Lower lobe of right lung (tissue), 2 donors: ENCODE data around the gene SLC14A1. TPM values are rescaled to one million over a fixed set of nuclear protein-coding genes. Genes with fewer than 3 reads are reported as not detected.

ENCODE experiments used
- ATAC-seq, 2 donors: fragments of 200-7000 bp; cut with Tn5 transposase; one replicate each; pipeline ENCODE4 v1.9.1; 2020 to 2022; ENCODE audit warnings: mild to moderate bottlenecking in 2 of 2, moderate library complexity in 2 of 2
- DNase-seq: peaks from one replicate; pipeline ENCODE4 v3.0.0-alpha.2; 2020
- H3K27ac ChIP-seq: fragments of 200-600 bp; one replicate; pipeline ENCODE4 v1.8.0; 2022
- H3K27me3 ChIP-seq: fragments of 200-600 bp; one replicate; pipeline ENCODE4 v1.8.0; 2022; ENCODE audit warnings: low read depth
- H3K36me3 ChIP-seq: fragments of 200-600 bp; one replicate; pipeline ENCODE4 v1.8.0; 2022; ENCODE audit warnings: mild to moderate bottlenecking
- H3K4me1 ChIP-seq: fragments of 200-600 bp; one replicate; pipeline ENCODE4 v1.8.0; 2022
- H3K4me3 ChIP-seq: fragments of 200-600 bp; one replicate; pipeline ENCODE4 v1.8.0; 2022; ENCODE audit warnings: mild to moderate bottlenecking
- H3K9me3 ChIP-seq: fragments of 200-600 bp; one replicate; pipeline ENCODE4 v1.8.0; 2022
- intact Hi-C: fragments of 100-400 bp; cut with DNase I; formaldehyde crosslinking; loops from one replicate; pipeline ENCODE4 v1.11.0; 2022
- total RNA-seq: library from RNA; stranded (reverse); fragmentation: NEBNext Ultra II Directional; extraction: Animal tissue kit (Norgen Biotek cat#: 25700); gene quantifications from one replicate; pipeline ENCODE4 v1.2.1, GENCODE V29; 2021
- TF ChIP-seq, protein P1 (sequence below): fragments of 200-600 bp; IDR thresholded peaks from one replicate; pipeline ENCODE4 v1.8.0; 2022; ENCODE audit warnings: antibody characterized with exemption, mild to moderate bottlenecking
- donor health status: DM: no; HTN: yes; CAD: no; lungs with severe emphysema.

The SLC14A1 gene
- total RNA-seq, 1 donor from 2014 or later = 21.8 TPM

DNA sequence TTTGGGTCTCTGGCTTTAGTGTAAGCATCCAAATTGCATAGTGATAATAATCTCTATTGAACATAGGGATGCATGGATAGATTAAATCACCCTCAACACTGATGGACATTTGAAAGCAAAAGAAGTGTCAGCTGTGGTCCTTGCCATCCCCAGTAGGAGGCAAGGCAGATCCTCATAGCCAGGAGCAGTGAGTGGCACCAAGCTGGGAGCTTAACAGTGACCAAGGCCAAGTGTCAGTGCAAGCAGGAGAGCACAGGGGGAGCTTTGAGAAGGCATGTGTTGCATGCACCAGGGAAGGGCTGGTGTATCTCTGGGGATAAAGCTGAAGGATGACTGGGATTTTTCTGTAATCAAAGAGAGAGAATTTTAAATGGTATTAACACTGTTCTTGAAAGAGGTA is 14.7 kb downstream of the SLC14A1 start:
- Histone ChIP-seq H3K4me3 (no peak overlapping the region), H3K4me1 (no peaks in the 10 kb centered on the region), H3K27ac (no peak overlapping the region), H3K36me3 (no peaks in the 10 kb centered on the region), H3K9me3 (no peaks in the 10 kb centered on the region), H3K27me3 (no peaks in the 10 kb centered on the region)
- ATAC-seq = no peak
- TF ChIP-seq, protein P1, sequence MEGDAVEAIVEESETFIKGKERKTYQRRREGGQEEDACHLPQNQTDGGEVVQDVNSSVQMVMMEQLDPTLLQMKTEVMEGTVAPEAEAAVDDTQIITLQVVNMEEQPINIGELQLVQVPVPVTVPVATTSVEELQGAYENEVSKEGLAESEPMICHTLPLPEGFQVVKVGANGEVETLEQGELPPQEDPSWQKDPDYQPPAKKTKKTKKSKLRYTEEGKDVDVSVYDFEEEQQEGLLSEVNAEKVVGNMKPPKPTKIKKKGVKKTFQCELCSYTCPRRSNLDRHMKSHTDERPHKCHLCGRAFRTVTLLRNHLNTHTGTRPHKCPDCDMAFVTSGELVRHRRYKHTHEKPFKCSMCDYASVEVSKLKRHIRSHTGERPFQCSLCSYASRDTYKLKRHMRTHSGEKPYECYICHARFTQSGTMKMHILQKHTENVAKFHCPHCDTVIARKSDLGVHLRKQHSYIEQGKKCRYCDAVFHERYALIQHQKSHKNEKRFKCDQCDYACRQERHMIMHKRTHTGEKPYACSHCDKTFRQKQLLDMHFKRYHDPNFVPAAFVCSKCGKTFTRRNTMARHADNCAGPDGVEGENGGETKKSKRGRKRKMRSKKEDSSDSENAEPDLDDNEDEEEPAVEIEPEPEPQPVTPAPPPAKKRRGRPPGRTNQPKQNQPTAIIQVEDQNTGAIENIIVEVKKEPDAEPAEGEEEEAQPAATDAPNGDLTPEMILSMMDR = no peak
- intact Hi-C loops = no loop called here
- no peak for DNase-seq

DNA sequence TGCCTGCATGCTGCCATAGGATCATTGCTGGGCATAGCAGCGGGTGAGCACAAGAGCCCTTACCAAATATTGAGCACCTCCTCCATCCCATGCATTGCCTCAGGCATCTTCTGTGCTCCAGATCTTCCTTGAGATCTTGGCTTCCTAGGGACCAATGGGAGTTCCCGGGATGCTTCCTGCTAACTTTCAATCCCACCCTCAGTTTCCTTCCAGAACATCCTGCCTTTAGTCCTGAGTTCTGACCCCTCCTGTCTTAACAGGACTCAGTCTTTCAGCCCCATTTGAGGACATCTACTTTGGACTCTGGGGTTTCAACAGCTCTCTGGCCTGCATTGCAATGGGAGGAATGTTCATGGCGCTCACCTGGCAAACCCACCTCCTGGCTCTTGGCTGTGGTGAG is 15.3 kb downstream of the SLC14A1 start:
- Histone ChIP-seq H3K4me3 (peak overlapping the region; percentile 40), H3K4me1 (no peaks in the 10 kb centered on the region), H3K9me3 (no peaks in the 10 kb centered on the region), H3K27me3 (no peaks in the 10 kb centered on the region), H3K36me3 (no peaks in the 10 kb centered on the region), H3K27ac (peak overlapping the region; percentile 41)
- ATAC-seq = no peak
- intact Hi-C loops = no loop called here
- TF ChIP-seq, protein P1 = no peak
- no peak for DNase-seq

DNA sequence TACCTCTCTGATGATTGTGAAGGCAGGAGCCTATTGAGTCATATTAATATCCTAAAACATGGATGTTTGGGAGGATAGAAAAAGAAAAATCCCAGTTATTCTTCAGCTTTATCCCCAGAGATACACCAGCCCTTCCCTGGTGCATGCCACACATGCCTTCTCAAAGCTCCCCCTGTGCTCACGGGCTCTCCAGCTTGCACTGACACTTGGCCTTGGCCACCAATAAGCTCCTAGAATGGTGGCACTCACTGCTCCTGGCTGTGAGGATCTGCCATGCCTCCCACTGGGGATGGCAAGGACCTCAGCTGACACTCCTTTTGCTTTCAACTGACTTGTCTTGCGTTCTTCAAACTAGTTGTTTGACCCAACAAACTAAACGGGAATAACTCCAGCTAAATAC is 15.9 kb downstream of the SLC14A1 start:
- Histone ChIP-seq H3K4me1 (no peaks in the 10 kb centered on the region), H3K27ac (peak overlapping the region; percentile 41), H3K9me3 (no peaks in the 10 kb centered on the region), H3K36me3 (no peaks in the 10 kb centered on the region), H3K27me3 (no peaks in the 10 kb centered on the region), H3K4me3 (peak overlapping the region; percentile 40)
- no peak for ATAC-seq
- TF ChIP-seq, protein P1 = no peak
- intact Hi-C loops = no loop called here
- DNase-seq = no peak

DNA sequence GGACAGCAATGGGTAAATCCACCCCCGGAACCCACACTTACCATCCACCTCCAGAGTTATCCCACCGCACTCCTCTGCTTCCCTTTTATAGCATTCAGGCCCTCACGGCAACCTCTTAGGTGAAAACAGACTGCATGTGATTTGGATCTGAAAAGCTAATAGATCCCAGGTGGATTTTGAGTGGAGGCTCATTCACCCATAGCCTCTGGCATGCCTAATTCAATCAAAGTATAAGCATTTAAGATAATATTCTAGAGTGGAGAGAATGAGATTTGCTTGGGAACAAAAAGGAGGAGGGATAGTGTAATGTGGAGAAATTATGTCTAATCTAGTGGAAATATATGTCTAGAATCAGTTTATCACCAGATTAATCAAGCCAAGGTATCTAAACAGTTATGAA is 17.1 kb downstream of the SLC14A1 start:
- Histone ChIP-seq H3K27me3 (no peaks in the 10 kb centered on the region), H3K4me1 (peaks cover 7% of the 10 kb centered on the region), H3K4me3 (no peak overlapping the region), H3K9me3 (no peaks in the 10 kb centered on the region), H3K27ac (no peak overlapping the region), H3K36me3 (no peaks in the 10 kb centered on the region)
- intact Hi-C loops = no loop called here
- ATAC-seq = no peak
- TF ChIP-seq, protein P1 = no peak
- DNase-seq = no peak

DNA sequence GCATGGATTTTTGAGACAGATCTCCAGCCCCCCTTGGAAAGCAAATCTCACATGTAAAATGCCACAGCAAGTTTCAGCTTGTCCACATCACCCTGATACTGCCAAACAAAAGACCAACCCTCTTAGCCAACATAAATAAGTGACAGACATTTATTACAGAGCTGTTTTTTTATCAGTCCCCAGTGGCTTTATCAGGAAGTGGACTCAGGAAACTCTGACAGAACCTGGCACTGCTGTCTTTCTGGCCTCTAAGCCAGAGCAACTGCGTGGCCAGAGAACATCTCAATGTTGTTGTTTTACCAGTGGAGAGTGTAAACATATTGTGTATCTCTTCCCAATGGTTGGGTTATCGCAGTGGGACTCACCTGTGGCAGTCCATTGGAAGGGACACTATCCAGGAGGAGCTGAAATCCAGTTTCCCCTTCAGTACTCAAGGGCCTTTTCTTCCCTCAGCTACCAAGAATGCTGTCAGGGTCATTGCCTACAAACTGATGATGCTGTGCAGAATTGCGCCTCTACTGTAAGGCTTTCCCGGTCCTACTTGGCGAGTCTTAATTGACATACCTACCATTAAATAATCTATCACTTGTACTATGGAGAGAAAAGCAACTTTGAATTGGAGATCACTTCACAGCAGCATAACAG is 22.0 kb downstream of the SLC14A1 start:
- no peaks in the 10 kb centered on the region for H3K9me3 ChIP-seq
- intact Hi-C loops = no loop called here
- TF ChIP-seq, protein P1 = no peak
- no peak overlapping the region for H3K4me3 ChIP-seq
- H3K36me3 ChIP-seq = no peaks in the 10 kb centered on the region
- no peaks in the 10 kb centered on the region for H3K27me3 ChIP-seq
- H3K4me1 ChIP-seq = peaks cover 7% of the 10 kb centered on the region
- DNase-seq (no peak), ATAC-seq (no peak)
- H3K27ac ChIP-seq = no peak overlapping the region
